ENCODE results near the gene CNN1. TPM values are rescaled to one million over a fixed set of nuclear protein-coding genes. Genes with fewer than 3 reads are reported as not detected.
A peak's percentile ranks its signal among the peaks of the same experiment; 100 is the strongest.

The CNN1 gene
- total and polyA plus RNA-seq, 2 of the 8 experiments (the other 6 are each of a cell fraction or from before 2014, with no cell fraction given), result 29.8 to 50.8 TPM

- H3K79me2 ChIP-seq (ENCODE audit: control insufficient read depth in 1 of 2, insufficient read depth in 2 of 2, low read length in 2 of 2), result no peaks in the 10 kb centered on the region
- no peak overlapping the region for H2BK20ac ChIP-seq (ENCODE audit: low read length)
- no peak overlapping the region for H4K5ac ChIP-seq (ENCODE audit: insufficient read length, low read depth, low read length)
- TF ChIP-seq PHF8 (conservative IDR thresholded peaks at IDR 0.05; ENCODE audit: low read depth, low read length) (no peak), CTCF (IDR thresholded peaks at IDR 0.05; ENCODE audit: control extremely low read depth in 1 of 3, insufficient read depth in 1 of 3, low read depth in 1 of 3, low read length in 3 of 3) (peak; percentile 87 to 90 (median 89)), RAD21 (IDR thresholded peaks at IDR 0.05 in 1 of 2, conservative IDR thresholded peaks at IDR 0.05 in 1 of 2; ENCODE audit: low read depth in 2 of 2, low read length in 2 of 2) (peak; percentile 87 to 89)
- H3K4me2 ChIP-seq (ENCODE audit: insufficient read depth in 1 of 2, low read depth in 2 of 2, low read length in 2 of 2), result no peak overlapping the region
- H4K91ac ChIP-seq (replicated peaks; ENCODE audit: insufficient read length, low read length), result no peak overlapping the region
- FAIRE-seq (no peak), DNase-seq (ENCODE audit: low read depth in 1 of 2, low spot score in 2 of 2) (peak; percentile 33 to 97)
- ChIA-PET POLR2A (ENCODE audit: partially characterized antibody) (interaction anchor here (0.9 kb wide), 1 partner anchor 15 kb away, joined by 3 read pairs; no protein-coding TSS in a partner anchor), CTCF (ENCODE audit: partially characterized antibody) (interaction anchor here (0.6 to 3.4 kb wide), 15 partner anchors 12 to 253 kb away, joined by 3 to 19 read pairs (median 5); partner anchors contain the start of gene ELOF1)
- H2AFZ ChIP-seq (ENCODE audit: low read length), result no peak overlapping the region
- H3K4me3 ChIP-seq (ENCODE audit: extremely low read depth in 1 of 4, insufficient read depth in 2 of 4, low read depth in 3 of 4, low read length in 4 of 4), result no peak overlapping the region
- H3K36me3 ChIP-seq (ENCODE audit: control insufficient read depth in 2 of 4, insufficient read depth in 4 of 4, low read length in 3 of 4), result no peaks in the 10 kb centered on the region
- H2BK120ac ChIP-seq (replicated peaks; ENCODE audit: low read depth, low read length), result no peak overlapping the region
- no peaks in the 10 kb centered on the region for H3K9me3 ChIP-seq (ENCODE audit: insufficient read depth in 2 of 2, low read depth in 1 of 2, low read length in 1 of 2)
- H3K23me2 ChIP-seq (ENCODE audit: low read depth, low read length), result no peaks in the 10 kb centered on the region
- no peaks in the 10 kb centered on the region for H3K79me1 ChIP-seq (ENCODE audit: low read depth, low read length)
- H3K23ac ChIP-seq (ENCODE audit: insufficient read length), result no peak overlapping the region
- no peak overlapping the region for H2BK15ac ChIP-seq (ENCODE audit: low read length)
- H2BK5ac ChIP-seq (ENCODE audit: low read depth, low read length), result no peak overlapping the region
- H3K18ac ChIP-seq (ENCODE audit: extremely low read depth, low read length), result no peak overlapping the region
- no peak overlapping the region for H3K56ac ChIP-seq (replicated peaks; ENCODE audit: insufficient read length, low read depth, low read length)
- H4K8ac ChIP-seq (ENCODE audit: extremely low read depth, insufficient read depth, low read length), result no peak overlapping the region; the same call in 1 of the 2 replicates
- no peak overlapping the region for H3K4ac ChIP-seq (replicated peaks; ENCODE audit: insufficient read length, low read depth, low read length)
- no peak overlapping the region for H2BK12ac ChIP-seq (ENCODE audit: low read depth, low read length)
- no peak overlapping the region for H3K14ac ChIP-seq (ENCODE audit: insufficient read length)
- no peaks in the 10 kb centered on the region for H3K4me1 ChIP-seq (replicated peaks in 1 of 4; ENCODE audit: control insufficient read depth in 3 of 4, insufficient read depth in 4 of 4, low read length in 3 of 4)
- WGBS, 2 experiments (ENCODE audit: extremely low coverage in 1 of 2, insufficient coverage in 1 of 2, insufficient read length in 1 of 2, insufficient replicate concordance in 2 of 2, low coverage in 1 of 2, low lambda C conversion rate in 2 of 2, missing lambda C conversion rate in 1 of 2), result 18% methylated on average over 7 of the region's 7 CpGs; no CpG with 5 or more reads in 1 of the 2 experiments
- H3K27me3 ChIP-seq (replicated peaks in 1 of 4; ENCODE audit: control insufficient read depth in 3 of 4, extremely low read depth in 1 of 4, insufficient read depth in 3 of 4, low read length in 3 of 4), result no peaks in the 10 kb centered on the region; a peak in 1 of 7 replicates
- no peak overlapping the region for H3K9ac ChIP-seq (replicated peaks in 1 of 4; ENCODE audit: extremely low read depth in 1 of 4, low read depth in 3 of 4, low read length in 3 of 4)
- no peak overlapping the region for H3K27ac ChIP-seq (ENCODE audit: low read depth, low read length)
- no peak overlapping the region for H2AK5ac ChIP-seq (ENCODE audit: low read depth, low read length)
- H4K20me1 ChIP-seq (replicated peaks in 1 of 2; ENCODE audit: control insufficient read depth in 1 of 2, insufficient read depth in 2 of 2, low read length in 2 of 2), result no peaks in the 10 kb centered on the region
These were observed 48.8 kb downstream of the CNN1 start for GRCh38 chr19:11587302-11587974.
